Body of pancreas (tissue), 4 donors: Measurements from ENCODE around the gene PUS7.

Source experiments
- POLR2A ChIP-seq, 3 donors: fragments of 450-650 bp; IDR thresholded peaks; one replicate each; pipeline ENCODE4 v1.6.1; 2016; ENCODE audit warnings: antibody characterized with exemption in 3 of 3, mild to moderate bottlenecking in 2 of 3
- TF ChIP-seq, protein P1 (sequence below), 7 experiments: fragments of 450-650 bp in 4 of 7; fragments of 200-600 bp in 3 of 7; sonication (generic) in 3 of 7; IDR thresholded peaks; one replicate each; pipeline ENCODE4 v1.5.1; 2016 to 2019; ENCODE audit warnings: antibody characterized with exemption in 7 of 7

DNA sequence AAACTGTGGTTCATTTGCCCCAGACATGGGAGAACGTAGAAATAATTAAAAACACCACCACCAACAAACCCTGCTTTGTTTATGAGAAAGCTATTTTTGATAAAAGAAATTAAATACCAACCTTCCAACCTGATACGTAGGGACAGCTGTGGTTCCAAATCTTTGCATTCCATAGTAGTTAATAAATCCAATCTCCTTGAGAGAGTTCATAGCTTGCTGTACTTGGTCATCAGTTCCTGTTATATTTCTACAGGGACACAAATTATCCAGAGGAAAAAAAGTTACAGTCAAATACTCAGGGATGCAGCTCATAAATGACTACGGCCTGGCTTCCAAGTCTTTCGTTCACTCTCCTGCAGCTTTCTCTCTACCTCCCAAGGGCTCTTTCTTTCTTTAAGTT is 41.1 kb downstream of the PUS7 start:
- TF ChIP-seq, protein P1, sequence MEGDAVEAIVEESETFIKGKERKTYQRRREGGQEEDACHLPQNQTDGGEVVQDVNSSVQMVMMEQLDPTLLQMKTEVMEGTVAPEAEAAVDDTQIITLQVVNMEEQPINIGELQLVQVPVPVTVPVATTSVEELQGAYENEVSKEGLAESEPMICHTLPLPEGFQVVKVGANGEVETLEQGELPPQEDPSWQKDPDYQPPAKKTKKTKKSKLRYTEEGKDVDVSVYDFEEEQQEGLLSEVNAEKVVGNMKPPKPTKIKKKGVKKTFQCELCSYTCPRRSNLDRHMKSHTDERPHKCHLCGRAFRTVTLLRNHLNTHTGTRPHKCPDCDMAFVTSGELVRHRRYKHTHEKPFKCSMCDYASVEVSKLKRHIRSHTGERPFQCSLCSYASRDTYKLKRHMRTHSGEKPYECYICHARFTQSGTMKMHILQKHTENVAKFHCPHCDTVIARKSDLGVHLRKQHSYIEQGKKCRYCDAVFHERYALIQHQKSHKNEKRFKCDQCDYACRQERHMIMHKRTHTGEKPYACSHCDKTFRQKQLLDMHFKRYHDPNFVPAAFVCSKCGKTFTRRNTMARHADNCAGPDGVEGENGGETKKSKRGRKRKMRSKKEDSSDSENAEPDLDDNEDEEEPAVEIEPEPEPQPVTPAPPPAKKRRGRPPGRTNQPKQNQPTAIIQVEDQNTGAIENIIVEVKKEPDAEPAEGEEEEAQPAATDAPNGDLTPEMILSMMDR (IDR thresholded peaks at IDR 0.05), result no peak
- TF ChIP-seq POLR2A (IDR thresholded peaks at IDR 0.05), result no peak
